ENCODE results near the gene THOC2. TPM values are rescaled to one million over a fixed set of nuclear protein-coding genes. Genes with fewer than 3 reads are reported as not detected.
A peak's percentile ranks its signal among the peaks of the same experiment; 100 is the strongest.
"Not testable (repeated sequence)": the region's sequence is repeated elsewhere in the genome, so short reads cannot be mapped to it uniquely, and the experiment has no call there.

Gene THOC2
- total RNA-seq, 1 experiment from 2014 or later: 57.4 TPM

- no peak for DNase-seq (ENCODE audit: low read depth)
These were observed 57.7 kb downstream of the THOC2 start for GRCh38 chrX:123675154-123675553.

DNA sequence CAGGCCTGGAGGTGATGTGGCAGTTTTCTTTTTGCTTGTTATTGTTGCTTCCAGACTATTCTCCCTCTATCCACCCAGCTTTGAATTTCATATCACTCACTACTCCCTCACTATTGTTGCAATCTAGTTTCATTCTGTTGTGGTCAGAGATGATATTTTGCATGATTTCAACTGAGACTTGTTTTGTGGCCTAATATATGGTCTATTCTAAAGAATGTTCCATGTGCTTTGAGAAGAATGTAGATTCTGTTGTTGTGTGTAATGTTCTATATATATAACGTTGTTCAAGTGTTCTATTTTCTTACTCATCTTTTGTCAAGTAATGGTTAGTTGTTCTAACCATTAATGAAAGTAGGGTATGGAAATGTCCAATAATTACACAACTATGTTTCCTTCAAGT, 59.0 kb downstream of the THOC2 start:
- DNase-seq (ENCODE audit: low read depth): no peak

- DNase-seq (ENCODE audit: low read depth): no peak
These were observed 67.7 kb downstream of the THOC2 start for GRCh38 chrX:123665197-123665596.

GRCh38 chrX:123664467-123665167, 68.2 kb downstream of the THOC2 start:
- DNase-seq (ENCODE audit: low read depth): peak; percentile 1

DNA sequence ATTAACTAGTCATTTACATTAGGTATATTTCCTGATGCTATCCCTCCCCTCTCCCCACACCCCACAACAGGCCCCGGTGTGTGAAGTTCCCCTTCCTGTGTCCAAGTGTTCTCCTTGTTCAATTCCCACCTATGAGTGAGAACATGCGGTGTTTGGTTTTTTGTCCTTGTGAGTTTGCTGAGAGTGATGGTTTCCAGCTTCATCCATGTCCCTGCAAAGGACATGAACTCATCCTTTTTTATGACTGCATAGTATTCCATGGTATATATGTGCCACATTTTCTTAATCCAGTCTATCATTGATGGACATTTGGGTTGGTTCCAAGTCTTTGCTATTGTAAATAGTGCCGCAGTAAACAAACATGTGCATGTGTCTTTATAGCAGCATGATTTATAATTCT, 69.1 kb downstream of the THOC2 start:
- DNase-seq (ENCODE audit: low read depth): not testable (repeated sequence)

- not testable (repeated sequence) for DNase-seq (ENCODE audit: low read depth)
These were observed 76.3 kb downstream of the THOC2 start for GRCh38 chrX:123656507-123656906.

DNA sequence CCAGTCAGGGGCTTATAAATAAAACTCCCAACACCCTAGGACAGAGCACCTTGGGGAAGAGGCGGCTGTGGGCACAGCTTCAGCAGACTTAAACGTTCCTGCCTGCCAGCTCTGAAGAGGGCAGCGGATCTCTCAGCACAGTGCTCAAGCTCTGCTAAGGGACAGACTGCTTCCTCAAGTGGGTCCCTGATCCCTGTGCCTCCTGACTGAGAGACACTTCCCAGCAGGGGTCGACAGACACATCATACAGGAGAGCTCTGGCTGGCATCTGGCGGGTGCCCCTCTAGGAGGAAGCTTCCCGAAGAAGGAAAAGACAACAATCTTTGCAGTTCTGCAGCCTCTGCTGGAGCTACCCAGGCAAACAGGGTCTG, 84.1 kb downstream of the THOC2 start:
- DNase-seq (ENCODE audit: low read depth): not testable (repeated sequence)

DNA sequence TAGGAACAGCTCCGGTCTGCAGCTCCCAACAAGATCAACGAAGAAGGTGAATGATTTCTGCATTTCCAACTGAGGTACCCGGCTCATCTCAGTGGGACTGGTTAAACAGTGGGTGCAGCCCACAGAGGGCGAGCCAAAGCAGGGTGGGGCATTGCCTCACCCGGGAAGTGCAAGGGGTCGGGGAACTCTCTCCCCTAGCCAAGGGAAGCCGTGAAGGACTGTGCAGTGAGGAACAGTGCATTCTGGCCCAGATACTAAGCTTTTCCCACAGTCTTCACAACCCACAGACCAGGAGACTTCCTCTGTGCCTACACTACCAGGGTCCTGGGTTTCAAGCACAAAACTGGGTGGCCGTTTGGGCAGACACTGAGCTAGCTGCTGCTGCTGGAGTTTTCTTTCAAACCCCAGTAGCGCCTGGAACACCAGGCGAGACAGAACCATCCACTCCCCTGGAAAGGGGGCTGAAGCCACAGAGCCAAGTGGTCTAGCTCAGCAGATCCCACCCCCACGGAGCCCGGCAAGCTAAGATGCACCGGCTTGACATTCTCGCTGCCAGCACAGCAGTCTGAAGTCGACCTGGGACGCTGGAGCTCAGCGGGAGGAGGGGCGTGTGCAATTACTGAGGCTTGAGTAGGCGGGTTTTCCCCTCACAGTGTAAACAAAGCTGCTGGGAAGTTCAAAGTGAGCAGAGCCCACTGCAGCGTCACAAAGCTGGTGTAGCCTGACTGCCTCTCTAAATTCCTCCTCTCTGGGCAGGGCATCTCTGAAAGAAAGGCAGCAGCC, 84.6 kb downstream of the THOC2 start:
- no peak for DNase-seq (ENCODE audit: low read depth)

DNA sequence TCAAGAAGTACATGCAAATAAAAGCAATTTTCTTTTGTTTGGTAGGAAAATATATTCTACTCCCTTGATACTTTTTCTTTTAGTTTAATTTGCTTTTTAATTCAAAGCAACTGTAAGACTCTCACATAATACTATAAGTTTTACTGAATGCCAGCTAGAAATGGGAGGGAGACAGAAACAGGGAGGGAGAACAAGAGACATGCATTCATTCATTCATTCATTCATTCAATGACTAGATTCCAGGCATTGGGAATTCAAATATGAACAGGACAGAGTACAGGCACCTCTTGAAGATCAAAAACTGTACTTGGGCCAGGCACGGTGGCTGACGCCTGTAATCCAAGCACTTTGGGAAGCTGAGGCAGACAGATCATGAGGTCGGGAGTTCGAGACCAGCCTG, 85.6 kb downstream of the THOC2 start:
- DNase-seq (ENCODE audit: low read depth): no peak

DNA sequence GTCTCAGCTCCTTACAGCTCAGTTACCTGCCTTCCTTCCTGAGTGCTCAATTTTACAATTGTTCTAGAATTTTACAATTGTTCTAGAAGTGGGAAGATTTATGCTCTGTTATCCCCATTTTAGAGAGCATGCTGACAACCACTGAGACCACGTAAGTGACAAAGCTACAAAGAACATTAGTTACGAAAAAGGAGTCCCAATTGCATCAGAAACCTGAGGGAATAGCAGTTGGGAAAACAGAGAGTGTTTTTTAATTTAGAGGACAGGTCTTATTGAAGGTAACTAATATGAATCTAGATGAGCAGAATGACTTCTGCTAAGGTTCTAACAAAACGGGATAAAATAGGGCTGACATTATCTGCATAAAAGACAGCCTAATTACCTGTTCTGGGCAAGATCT, 103.3 kb downstream of the THOC2 start:
- no peak for DNase-seq (ENCODE audit: low read depth)

- DNase-seq (ENCODE audit: low read depth): peak; percentile 17
These were observed 105.9 kb downstream of the THOC2 start for GRCh38 chrX:123626962-123627361.

GRCh38 chrX:123625952-123626351, 106.9 kb downstream of the THOC2 start:
- no peak for DNase-seq (ENCODE audit: low read depth)

GRCh38 chrX:123625477-123625876, 107.4 kb downstream of the THOC2 start:
- no peak for DNase-seq (ENCODE audit: low read depth)

DNA sequence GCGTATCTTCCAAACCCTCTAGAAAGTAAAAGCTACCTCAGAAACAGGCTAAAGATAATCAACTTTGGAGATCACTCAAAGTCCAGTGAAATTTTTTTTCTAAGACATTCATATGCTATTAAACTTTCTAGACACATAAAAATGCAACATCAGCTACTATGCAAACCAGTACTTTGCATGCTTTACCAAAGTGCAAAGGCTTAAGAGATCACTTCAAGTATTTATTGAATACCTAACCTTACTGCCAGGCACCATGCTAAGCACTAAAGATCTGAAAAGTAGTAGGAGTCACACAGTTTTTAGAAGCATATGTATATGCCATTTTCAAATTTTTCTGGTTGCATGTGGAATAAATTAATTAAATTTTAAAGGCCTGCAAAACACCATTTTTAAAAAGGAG, 115.8 kb downstream of the THOC2 start:
- DNase-seq (ENCODE audit: low read depth): no peak

DNA sequence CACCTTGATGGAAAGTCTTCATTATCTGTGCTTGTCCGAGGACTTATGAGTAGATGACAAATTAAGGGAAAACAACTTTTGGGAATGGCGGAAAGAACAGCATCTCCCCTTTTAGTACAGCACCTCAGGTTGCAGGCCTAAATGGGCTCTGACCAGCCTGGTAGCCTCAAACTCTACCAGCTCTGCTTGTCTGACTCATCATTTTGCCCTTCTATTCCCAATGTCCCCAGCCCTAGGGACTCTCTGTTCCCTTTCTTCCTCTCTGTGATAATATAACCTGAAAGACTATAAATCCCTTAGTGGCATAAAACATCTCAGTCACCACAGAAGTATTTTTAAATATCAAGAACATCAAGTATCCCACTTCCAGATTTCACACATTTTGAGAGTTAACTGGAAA, 121.9 kb downstream of the THOC2 start:
- no peak for DNase-seq (ENCODE audit: low read depth)

- no peak for DNase-seq (ENCODE audit: low read depth)
These were observed 125.0 kb downstream of the THOC2 start for GRCh38 chrX:123607806-123608205.

DNA sequence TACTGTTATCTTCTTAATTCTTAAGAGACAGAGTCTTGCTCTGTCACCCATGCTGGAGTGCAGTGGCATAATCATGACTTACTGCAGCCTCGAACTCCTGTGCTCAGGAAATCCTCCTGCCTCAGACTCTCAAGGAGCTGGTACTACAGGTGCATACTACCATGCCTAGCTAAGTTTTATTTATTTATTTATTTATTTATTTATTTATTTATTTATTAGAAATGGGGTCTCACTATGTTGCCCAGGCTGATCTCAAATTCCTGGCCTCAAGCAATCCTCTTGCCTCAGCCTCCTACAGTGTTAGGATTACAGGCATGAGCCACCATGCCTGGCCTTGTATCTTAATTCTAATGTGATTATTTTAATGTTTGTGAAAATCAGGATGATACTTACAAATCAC, 125.6 kb downstream of the THOC2 start:
- DNase-seq (ENCODE audit: low read depth): no peak

DNA sequence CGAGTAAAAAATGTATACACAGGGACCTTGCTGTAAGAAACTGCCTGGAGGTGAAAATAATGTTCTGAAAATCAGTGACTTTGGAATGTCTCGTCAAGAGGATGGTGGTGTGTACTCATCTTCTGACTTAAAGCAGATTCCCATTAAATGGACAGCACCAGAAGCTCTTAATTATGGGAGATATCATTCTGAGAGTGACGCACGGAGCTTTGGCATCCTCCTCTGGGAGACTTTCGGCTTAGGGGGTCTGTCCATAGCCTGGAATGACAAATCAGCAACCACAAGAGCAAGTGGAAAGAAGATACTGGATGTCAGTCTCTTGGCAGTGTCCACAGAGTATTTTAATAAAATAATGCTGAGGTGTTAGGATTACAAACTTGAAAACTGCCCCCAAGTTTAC, 129.4 kb downstream of the THOC2 start:
- DNase-seq (ENCODE audit: low read depth): no peak

DNA sequence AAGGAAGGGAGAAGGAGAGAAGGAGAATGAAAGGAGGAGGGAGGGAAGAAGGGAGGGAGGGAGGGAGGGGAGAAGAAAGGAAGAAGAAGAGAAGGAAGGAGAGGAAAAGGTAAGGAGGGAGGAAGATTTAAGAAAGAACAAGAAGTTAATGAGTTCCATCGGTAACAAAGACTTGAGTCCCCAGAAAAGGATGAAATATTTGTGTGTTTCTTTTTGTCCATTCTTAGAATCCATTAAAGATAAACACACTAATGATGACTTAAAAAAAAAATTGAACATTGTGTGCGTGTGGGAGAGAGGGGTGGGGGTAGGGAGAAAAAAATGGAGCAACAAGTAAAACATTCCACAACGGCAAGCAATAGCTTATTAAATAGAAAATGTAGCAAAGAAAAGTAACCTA, 131.4 kb downstream of the THOC2 start:
- DNase-seq (ENCODE audit: low read depth): no peak

- DNase-seq (ENCODE audit: low read depth): no peak
These were observed 132.7 kb downstream of the THOC2 start for GRCh38 chrX:123600181-123600580.

- no peak for DNase-seq (ENCODE audit: low read depth)
These were observed 141.9 kb downstream of the THOC2 start for GRCh38 chrX:123590842-123591486.

GRCh38 chrX:123588723-123589122, 144.1 kb downstream of the THOC2 start:
- DNase-seq (ENCODE audit: low read depth): no peak

DNA sequence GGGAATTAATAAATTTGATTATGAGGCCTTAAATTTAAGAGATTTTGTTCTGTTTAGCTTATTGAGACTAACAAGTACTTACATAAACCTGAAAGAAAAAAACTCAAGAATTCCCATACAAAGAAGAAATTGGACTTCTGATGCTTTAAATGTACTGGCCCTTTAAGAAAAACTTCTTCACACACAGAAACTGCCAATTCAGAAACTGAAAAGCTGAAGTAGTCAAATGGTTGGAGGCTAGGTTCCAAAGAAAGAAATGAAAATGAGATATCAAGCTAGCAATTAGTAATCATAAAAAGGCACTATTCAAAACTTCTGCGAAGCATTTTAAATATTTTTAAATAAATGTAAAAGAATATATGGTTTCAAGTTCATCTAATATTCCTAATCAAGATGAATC, 151.3 kb downstream of the THOC2 start:
- no peak for DNase-seq (ENCODE audit: low read depth)
